AG09309 (cell line): ENCODE results near the gene IQCH.

ENCODE experiments used
- DNase-seq: peaks from one replicate; pipeline ENCODE4 v3.0.0-alpha.2; 2010; ENCODE audit warnings: low read depth
- H3K4me3 ChIP-seq: 2 replicates; pipeline ENCODE4 v1.5.1; 2011; ENCODE audit warnings: mild to moderate bottlenecking, low read depth, low read length, moderate library complexity; ENCODE audit not compliant: control insufficient read depth
- TF ChIP-seq, protein P1 (sequence below): IDR thresholded peaks from 2 replicates; pipeline ENCODE4 v1.5.1; 2011; ENCODE audit warnings: mild to moderate bottlenecking, low read depth, low read length, inconsistent platforms; ENCODE audit not compliant: insufficient read depth, control insufficient read depth; ENCODE audit errors: missing control alignments

Gene IQCH

DNA sequence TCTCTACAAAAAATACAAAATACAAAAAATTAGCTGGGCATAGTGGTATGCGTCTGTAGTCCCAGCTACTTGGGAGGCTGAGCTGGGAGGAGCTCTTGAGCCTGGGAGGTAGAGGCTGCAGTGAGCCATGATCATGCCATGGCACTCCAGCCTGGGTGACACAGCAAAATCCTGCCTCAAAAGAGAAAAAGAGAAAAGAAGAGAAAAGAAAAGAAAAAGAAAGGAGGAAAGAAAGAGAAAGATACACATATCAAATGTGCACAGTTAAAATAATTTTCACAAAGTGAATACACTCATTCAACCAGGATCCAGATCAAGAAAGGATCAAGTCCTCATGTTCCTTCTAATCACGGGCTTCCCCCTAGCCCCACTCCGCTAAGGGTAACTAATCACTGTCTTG is 260.5 kb downstream of the IQCH start:
- DNase-seq: no peak
- H3K4me3 ChIP-seq: no peak overlapping the region
- TF ChIP-seq, protein P1, sequence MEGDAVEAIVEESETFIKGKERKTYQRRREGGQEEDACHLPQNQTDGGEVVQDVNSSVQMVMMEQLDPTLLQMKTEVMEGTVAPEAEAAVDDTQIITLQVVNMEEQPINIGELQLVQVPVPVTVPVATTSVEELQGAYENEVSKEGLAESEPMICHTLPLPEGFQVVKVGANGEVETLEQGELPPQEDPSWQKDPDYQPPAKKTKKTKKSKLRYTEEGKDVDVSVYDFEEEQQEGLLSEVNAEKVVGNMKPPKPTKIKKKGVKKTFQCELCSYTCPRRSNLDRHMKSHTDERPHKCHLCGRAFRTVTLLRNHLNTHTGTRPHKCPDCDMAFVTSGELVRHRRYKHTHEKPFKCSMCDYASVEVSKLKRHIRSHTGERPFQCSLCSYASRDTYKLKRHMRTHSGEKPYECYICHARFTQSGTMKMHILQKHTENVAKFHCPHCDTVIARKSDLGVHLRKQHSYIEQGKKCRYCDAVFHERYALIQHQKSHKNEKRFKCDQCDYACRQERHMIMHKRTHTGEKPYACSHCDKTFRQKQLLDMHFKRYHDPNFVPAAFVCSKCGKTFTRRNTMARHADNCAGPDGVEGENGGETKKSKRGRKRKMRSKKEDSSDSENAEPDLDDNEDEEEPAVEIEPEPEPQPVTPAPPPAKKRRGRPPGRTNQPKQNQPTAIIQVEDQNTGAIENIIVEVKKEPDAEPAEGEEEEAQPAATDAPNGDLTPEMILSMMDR: no peak

DNA sequence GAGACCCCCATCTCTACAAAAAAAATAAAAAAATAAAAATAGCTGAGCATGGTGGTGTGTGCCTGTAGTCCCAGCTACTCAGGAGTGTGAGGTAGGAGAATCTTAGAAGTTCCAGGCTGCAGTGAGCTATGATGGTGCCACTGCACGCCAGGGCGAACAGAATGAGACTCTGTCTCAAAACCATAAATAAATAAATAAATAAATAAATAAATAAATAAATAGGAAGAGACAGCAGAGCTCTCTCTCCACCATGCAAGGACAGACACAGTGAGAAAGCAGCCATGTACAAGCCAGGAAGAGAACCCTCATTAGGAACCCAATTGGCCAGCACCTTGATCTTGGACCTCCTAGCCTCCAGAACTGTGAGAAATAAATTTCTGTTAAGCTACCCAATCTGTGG is 261.0 kb downstream of the IQCH start:
- TF ChIP-seq, protein P1: no peak
- H3K4me3 ChIP-seq: no peak overlapping the region
- no peak for DNase-seq

DNA sequence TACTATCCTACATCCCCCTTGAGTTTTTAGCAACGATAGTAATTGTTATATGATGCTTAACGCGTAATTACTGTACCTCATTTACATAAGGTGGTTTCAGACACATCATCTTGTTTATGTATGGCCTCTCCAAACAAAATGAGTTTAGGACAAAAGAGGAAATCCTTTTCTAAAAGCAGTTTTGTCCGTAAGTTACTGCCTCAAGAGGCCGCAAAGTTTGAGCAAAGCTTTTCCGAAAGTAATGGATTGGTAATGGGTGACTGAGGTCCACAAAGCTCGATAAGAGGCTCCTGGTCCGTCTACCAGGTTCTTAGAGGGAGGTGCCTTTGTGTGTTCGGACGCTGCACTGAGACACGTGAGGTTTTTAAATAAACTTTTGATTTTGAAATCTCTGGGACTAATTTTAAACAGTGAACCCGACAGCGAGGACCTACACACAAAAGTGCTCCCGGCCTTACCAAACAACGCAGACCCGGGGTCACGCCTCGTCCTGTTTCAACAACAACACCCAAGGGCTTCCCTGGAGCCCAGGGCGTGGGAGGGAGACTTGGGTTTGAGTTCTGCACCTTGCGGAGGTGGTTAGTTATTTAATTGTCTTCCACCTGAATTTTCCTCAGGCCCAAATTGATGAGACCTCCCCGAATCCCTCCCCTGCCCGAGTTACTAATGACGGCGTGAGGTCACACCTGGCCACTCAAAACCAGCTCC is 265.9 kb downstream of the IQCH start:
- no peak for DNase-seq
- TF ChIP-seq, protein P1: no peak
- peak overlapping the region; percentile 68 for H3K4me3 ChIP-seq

DNA sequence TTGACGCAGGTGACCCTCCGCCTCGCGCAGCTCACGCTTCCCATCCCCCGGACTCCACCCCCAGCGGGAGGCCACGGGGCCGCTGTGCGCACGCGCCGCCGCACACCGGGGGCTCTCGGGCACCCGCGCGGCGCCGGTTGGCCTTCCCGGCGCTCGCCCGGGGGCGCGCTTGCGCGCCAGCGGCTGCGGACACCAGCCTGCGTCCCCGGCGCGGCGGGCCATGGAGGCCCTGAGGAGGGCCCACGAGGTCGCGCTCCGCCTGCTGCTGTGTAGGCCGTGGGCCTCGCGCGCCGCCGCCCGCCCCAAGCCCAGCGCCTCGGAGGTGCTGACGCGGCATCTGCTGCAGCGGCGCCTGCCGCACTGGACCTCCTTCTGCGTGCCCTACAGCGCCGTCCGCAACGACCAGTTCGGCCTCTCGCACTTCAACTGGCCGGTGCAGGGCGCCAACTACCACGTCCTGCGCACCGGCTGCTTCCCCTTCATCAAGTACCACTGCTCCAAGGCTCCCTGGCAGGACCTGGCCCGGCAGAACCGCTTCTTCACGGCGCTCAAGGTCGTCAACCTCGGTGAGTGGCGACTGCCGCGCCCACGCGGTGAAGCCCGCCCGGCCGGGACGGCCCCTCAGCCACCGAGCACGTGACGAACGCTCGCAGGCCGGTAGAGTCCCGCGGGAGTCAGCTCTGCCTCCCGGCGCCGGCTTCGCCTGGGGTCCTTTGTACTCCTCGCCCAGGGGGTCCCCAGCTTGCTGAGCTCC is 266.6 kb downstream of the IQCH start, which contains the start of gene C15orf61:
C15orf61 (plus strand) TSS at position 103 of the 754 bp plus-strand sequence; CDS start at position 221, 118 bp downstream.
- peak within 1 kb of the TSS; percentile 68 for H3K4me3 ChIP-seq
- DNase-seq: no peak
- TF ChIP-seq, protein P1: no peak

DNA sequence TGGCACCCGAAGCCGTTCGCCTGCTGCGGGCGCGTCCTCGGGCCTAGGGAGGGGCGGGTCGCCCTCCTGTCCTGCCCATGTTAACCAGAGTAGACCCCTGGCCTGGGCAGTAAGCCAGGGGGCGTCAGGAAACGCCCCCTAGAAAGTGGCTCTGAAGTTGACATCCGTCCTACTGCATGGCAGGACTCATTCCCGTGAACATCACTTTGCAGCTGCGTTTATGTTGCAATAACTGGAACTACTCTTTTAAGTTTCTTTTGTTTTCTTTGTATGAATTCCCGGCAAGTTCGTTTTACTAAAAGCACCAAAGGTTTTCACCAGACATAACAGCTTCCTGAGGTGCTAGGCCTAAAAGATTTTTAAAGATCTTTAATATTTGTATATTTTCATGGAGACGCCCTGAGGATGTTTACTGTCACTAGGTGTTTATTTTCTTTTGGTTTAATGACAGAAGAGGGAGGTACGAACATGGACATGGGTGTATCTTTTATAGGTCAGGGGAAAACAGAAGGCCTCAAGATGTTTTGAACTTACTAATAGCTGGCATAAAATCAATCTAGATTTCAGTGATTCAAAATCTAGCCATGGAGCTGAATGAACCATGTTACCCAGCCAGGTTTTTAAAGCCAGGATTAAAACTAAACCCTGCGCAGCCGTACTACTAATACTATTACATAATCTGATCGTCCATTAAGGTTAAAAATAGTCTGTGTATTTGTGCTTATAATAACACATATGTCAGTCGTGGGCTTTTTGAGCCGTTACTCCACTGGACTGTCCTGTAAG is 267.4 kb downstream of the IQCH start:
- DNase-seq: no peak
- H3K4me3 ChIP-seq: peak overlapping the region; percentile 68
- TF ChIP-seq, protein P1: no peak

DNA sequence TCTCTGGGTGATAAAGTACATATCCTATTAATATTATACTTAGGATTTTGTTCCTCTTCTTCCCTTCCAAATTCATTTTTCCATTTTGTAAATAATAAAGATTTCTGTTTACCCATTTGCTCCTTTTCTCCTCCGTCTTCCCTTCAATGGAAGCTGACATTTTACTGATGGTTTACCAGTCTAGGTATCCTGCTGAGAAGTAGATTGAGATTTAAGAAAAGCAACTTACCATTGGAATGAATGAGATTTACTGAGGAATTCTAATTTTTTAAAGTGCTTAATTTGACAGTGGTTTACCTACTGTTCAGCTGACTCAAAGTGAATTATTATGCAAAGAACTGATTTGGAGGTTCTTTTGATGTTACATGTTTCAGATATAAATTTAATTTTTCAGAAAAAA is 268.7 kb downstream of the IQCH start:
- no peak for DNase-seq
- TF ChIP-seq, protein P1: no peak
- peak overlapping the region; percentile 68; the same call in 1 of the 2 replicates for H3K4me3 ChIP-seq
